ENCODE results near the gene TIMM9. TPM values are rescaled to one million over a fixed set of nuclear protein-coding genes. Genes with fewer than 3 reads are reported as not detected.
"Not testable (repeated sequence)": the region's sequence is repeated elsewhere in the genome, so short reads cannot be mapped to it uniquely, and the experiment has no call there.

Gene TIMM9
- total RNA-seq, 2 donors from 2014 or later, result 31.9 to 39.8 TPM

DNA sequence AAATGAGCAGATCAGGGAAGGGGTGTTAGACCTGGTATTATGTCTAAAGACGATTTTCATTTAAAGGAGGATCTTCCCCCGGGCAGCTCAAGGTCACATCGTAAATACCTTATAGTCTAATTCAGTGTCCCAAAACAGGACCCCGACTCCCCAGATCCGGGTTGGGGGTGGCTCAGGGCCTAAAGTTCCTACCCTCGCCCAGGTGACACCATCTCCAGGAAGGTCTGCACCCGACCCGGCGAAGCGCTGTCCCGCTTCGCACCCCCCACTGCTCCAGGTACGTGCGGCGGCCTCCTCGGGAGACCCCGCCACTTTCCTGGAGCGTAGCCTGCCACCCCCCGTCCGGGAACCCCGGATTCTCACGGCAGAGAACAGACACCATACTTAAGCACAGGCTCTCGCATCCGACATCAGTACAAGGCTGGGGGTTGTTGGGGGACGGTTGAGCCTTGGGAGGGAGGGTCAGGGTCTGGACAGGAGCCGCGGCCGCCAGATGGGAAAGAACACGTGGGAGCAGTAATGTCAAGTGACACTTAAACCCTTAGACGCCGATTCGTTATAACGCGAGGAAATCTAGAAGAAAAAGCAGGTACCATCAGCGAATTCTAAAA is 556 bp downstream of the TIMM9 start:
- no peaks in the 10 kb centered on the region for H3K27me3 Mint-ChIP-seq
- peak overlapping the region; percentile 86 for H3K4me3 Mint-ChIP-seq
- peaks cover 26% of the 10 kb centered on the region for H3K4me1 Mint-ChIP-seq
- H3K36me3 Mint-ChIP-seq (ENCODE audit: low read depth), result peaks cover 67% of the 10 kb centered on the region
- H3K9me3 Mint-ChIP-seq, result no peaks in the 10 kb centered on the region
- ATAC-seq (replicated peaks), result peak; percentile 18
- H3K27ac Mint-ChIP-seq, result peak overlapping the region; percentile 93

DNA sequence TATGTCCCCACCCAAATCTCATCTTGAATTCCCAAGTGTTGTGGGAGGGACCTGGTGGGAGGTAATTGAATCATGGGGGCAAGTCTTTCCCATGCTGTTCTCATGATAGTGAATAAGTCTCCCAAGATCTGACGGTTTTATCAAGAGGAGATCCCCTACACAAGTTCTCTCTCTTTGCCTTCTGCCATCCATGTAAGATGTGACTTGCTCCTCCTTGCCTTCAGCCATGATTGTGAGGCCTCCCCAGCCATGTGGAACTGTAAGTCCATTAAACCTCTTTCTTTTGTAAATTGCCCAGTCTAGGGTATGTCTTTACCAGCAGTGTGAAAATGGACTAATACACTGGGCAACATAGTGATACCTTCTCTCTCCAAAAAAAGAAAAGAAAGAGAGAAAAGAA is 10.4 kb downstream of the TIMM9 start:
- peaks cover 93% of the 10 kb centered on the region for H3K36me3 Mint-ChIP-seq (ENCODE audit: low read depth)
- H3K9me3 Mint-ChIP-seq; H3K27me3 Mint-ChIP-seq; H3K4me3 Mint-ChIP-seq; ATAC-seq (replicated peaks): not testable (repeated sequence)
- peak overlapping the region; percentile 55 for H3K27ac Mint-ChIP-seq
- H3K4me1 Mint-ChIP-seq, result peaks cover 14% of the 10 kb centered on the region

DNA sequence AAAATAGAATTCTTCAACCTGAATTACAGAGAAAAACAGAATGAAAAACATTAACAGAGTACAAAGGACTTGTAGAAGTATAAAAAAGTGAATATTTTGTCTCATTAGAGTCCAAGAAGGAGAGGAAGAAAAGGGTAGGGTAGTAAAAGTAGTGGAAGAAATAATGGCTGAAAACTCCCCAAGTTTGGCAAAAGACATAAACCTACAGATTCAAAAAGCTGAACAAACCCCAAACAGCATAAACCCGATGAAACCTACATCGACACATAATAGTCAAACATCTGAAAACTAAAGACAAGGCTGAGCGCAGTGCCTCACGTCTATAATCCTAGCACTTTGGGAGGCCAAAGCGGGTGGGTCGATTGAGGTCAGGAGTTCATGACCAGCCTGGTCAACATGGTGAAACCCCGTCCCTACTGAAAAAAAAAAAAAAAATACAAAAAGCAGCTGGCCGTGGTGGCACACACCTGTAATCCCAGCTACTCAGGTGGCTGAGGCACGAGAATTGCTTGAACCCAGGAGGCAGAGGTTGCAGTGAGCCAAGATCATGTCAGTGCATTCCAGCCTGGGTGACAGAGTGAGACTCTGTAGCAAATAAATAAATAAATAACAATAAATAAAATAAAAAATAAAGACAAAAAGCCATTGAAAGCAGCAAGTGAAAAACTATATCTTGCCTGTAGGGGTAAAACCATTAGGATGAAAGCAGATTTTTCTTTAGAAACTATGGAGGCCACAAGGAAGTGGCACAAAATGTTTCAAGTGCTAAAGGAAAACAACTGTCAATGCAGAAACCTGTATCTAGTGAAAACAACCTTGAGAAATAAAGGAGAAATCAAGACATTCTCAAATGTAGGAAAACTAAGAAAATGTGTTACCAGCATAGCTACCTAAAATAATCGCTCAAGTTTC is 11.4 kb downstream of the TIMM9 start:
- Mint-ChIP-seq H3K27me3 (no peaks in the 10 kb centered on the region), H3K4me1 (peaks cover 14% of the 10 kb centered on the region), H3K9me3 (no peaks in the 10 kb centered on the region), H3K27ac (peak overlapping the region; percentile 40), H3K36me3 (ENCODE audit: low read depth) (peaks cover 93% of the 10 kb centered on the region), H3K4me3 (no peak overlapping the region)
- ATAC-seq (replicated peaks), result no peak

DNA sequence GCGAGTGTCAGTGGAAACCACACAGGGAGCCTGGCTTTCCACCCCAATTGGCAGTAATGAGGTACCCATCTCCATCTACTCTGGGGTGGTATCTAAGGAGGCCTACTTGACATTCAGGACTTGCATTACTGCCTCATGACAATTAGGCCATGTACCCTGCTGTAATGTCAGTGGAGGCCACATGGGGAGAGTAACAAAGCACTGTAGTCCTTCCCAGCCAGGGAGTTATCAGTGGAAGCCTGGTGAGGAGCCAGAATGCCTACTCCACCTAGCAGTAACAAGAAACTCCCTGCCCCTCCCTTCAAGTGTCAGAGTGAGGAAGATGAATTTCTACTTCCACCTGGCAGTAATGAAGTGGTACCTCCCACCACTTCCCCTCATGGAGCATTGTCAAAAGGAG is 12.5 kb downstream of the TIMM9 start:
- Mint-ChIP-seq H3K36me3 (ENCODE audit: low read depth) (peaks cover 93% of the 10 kb centered on the region), H3K27ac (no peak overlapping the region), H3K27me3 (no peaks in the 10 kb centered on the region), H3K4me3 (no peak overlapping the region), H3K4me1 (peaks cover 14% of the 10 kb centered on the region), H3K9me3 (no peaks in the 10 kb centered on the region)
- ATAC-seq (replicated peaks), result no peak

DNA sequence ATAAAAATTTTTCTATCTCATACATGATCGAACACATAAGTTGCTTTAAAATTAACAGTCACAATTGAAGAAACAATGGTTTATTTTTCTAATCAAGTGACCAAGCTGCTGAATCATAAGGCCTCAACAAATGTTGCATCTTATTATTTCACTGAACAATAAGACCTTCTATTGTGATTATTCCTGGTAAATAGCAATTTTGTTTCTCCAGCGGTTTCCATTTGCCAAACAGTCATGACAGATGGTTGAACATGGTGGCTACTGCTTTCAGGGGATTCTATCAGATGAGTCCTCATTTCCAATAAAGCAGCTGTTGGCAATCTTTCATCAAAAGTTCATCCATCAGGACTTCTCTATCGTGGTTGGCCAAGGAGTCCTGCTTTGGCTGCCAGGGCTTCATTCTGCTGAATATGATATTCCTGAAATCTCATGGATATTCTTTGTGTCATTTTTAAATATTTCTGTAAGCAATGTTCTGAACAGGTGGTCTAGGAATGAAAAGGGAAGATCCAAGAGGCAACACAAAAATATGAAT is 18.6 kb downstream of the TIMM9 start:
- Mint-ChIP-seq H3K4me3 (no peak overlapping the region), H3K27me3 (no peaks in the 10 kb centered on the region), H3K36me3 (ENCODE audit: low read depth) (peaks cover 76% of the 10 kb centered on the region), H3K27ac (no peak overlapping the region), H3K9me3 (no peaks in the 10 kb centered on the region), H3K4me1 (no peaks in the 10 kb centered on the region)
- ATAC-seq (replicated peaks), result no peak

DNA sequence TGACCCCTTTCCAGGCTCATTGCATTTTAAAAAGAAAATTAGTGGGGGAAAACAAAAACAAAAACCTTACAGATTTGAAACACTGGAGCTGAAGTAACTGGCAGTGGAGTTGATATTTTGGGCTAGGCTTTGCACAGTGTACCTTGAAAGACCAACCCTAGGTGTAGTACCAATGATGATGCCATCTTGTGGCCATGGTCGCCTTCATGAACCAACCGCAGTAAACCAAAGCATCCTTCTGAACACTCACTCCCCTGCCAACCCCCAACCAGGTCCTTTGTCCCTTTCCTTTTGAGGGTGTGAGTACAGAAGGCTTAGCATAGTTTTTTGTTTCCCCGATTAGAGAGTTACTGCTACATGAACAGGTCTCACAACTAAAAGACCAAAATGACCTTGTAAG is 25.7 kb downstream of the TIMM9 start:
- Mint-ChIP-seq H3K27ac (no peak overlapping the region), H3K9me3 (no peaks in the 10 kb centered on the region), H3K27me3 (no peaks in the 10 kb centered on the region), H3K4me1 (peaks cover 5% of the 10 kb centered on the region), H3K36me3 (ENCODE audit: low read depth) (peaks cover 14% of the 10 kb centered on the region), H3K4me3 (no peak overlapping the region)
- ATAC-seq (replicated peaks), result peak; percentile 35

DNA sequence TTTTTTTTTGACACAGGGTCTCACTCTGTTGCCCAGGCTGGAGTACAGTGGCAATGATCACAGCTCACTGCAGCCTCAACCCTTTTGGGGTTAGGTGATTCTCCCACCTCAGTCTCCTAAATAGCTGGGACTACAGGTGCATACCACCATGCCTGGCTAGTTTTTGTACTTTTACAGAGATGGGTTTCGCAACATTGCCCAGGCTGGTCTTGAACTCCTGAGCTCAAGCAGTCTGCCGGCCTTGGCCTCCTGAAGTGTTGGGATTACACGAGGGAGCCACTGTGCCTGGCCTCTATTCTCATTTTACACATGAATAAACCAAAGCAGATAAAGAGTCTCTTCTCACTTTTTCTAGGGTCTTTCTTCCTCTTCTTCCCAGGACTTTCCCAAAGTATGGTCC is 28.4 kb downstream of the TIMM9 start:
- Mint-ChIP-seq H3K4me3 (no peak overlapping the region), H3K36me3 (ENCODE audit: low read depth) (peaks cover 4% of the 10 kb centered on the region), H3K27ac (no peak overlapping the region), H3K9me3 (no peaks in the 10 kb centered on the region), H3K27me3 (no peaks in the 10 kb centered on the region), H3K4me1 (peaks cover 5% of the 10 kb centered on the region)
- ATAC-seq (replicated peaks), result no peak

DNA sequence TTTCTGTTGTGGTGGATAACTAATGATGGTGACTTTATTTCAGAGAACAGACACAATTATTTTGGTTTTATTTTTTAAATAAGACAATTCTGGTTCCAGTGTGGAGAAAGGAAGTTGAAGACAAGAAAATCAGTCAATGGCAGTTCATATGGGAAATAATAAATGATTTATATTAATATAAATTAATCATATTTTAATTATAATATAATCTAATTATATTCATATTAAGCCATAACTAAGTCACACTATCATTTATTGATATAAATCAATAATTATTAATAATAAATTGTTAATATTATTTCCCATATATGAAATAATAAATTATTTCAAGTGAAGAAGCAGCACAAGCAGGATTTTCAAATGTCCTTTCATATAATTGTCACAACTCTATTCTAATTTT is 28.8 kb downstream of the TIMM9 start:
- Mint-ChIP-seq H3K4me1 (peaks cover 5% of the 10 kb centered on the region), H3K36me3 (ENCODE audit: low read depth) (peaks cover 4% of the 10 kb centered on the region), H3K9me3 (no peaks in the 10 kb centered on the region), H3K27me3 (no peaks in the 10 kb centered on the region), H3K27ac (no peak overlapping the region), H3K4me3 (no peak overlapping the region)
- no peak for ATAC-seq (replicated peaks)

DNA sequence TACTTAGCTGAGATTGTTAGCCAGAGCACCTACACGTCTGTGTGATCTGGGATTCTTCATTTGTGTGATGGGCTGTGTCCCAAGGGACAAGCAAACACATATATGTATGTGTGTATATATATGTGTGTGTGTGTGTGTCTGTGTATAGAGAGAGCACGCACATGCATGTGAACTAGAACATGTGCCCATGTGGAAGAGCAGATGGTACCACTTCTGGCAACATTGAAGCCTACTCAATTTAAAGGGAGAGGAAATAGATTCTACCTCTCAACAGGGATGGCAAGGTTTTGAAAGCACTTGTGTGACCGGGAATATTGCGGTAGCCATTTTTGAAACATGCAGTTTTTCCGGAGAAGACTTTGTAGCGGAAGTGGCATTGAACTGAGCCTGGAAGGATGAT is 30.2 kb downstream of the TIMM9 start:
- Mint-ChIP-seq H3K4me1 (peaks cover 5% of the 10 kb centered on the region), H3K9me3 (no peaks in the 10 kb centered on the region), H3K27me3 (no peaks in the 10 kb centered on the region), H3K27ac (no peak overlapping the region), H3K4me3 (peak overlapping the region; percentile 75), H3K36me3 (ENCODE audit: low read depth) (peaks cover 4% of the 10 kb centered on the region)
- ATAC-seq (replicated peaks), result no peak

DNA sequence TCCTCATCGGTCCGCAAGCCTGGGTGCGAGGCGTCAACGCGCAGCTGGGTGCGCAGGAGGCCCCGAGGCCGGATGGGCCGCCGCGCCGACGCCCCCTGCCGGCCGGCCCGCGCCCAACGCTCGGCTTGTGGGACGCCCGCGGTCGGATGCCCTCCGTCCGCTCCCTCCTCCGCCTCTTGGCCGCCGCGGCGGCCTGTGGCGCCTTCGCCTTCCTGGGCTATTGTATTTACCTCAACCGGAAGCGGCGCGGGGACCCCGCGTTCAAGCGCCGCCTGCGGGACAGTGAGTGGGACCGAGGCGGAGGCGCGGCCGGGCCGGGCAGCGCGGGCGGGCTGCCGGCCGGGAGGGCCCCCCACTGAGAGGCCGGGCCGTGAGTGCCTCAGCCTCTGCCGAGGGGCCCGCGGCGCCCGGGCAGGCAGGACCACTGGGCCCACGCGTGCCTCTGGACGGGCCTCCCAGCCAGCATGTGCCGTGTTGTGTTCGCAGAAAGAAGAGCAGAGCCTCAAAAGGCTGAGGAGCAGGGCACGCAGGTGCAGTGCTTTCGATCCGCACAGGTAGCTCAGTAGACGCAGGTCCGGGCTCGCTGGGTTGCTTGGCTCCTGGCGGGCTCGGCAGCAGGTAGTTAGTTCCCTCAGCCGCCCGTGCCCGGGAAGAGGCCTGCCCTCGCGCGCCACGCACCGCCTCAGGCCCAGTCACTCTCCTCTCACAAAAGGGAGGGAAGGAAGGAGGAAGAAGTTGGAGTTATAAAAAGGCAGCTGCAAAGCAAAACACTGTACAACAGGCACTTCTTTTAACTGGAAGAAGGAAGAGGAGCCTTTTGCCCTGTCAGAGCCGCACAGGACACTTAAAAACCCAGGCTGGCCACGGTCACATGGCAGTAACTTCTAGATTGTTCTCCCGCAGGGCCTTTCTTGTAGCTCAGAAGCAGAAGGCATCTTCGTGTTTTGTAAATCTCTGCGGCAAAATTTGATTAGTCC is 31.2 kb downstream of the TIMM9 start, which contains the start of gene TOMM20L:
Gene TOMM20L, plus strand, starts transcription at position 119 of the 977 bp plus-strand sequence. Its CDS starts 28 bp downstream, at position 147.
- Mint-ChIP-seq H3K27ac (peak within 1 kb of the TSS; percentile 28), H3K36me3 (ENCODE audit: low read depth) (no peaks in the 10 kb centered on the region), H3K4me3 (peak within 1 kb of the TSS; percentile 77), H3K9me3 (no peaks in the 10 kb centered on the region), H3K27me3 (no peaks in the 10 kb centered on the region), H3K4me1 (peaks cover 5% of the 10 kb centered on the region)
- ATAC-seq (replicated peaks), result peak; percentile 95

DNA sequence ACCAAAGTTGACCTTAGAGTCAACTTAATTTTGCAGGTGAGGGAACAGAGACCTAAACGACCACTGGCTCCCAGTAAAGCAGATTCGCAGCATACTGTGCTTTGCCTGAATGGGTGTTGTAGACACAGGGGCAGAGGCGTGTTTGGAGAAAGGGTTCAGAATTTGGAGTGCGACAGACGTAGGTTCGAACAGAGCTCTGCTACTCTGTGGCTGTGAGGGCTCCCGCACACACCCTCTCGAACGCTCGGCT is 31.8 kb downstream of the TIMM9 start:
- no peaks in the 10 kb centered on the region for H3K36me3 Mint-ChIP-seq (ENCODE audit: low read depth)
- no peak for ATAC-seq (replicated peaks)
- H3K9me3 Mint-ChIP-seq, result no peaks in the 10 kb centered on the region
- H3K4me3 Mint-ChIP-seq, result peak overlapping the region; percentile 77
- peak overlapping the region; percentile 28 for H3K27ac Mint-ChIP-seq
- no peaks in the 10 kb centered on the region for H3K27me3 Mint-ChIP-seq
- H3K4me1 Mint-ChIP-seq, result peaks cover 5% of the 10 kb centered on the region

DNA sequence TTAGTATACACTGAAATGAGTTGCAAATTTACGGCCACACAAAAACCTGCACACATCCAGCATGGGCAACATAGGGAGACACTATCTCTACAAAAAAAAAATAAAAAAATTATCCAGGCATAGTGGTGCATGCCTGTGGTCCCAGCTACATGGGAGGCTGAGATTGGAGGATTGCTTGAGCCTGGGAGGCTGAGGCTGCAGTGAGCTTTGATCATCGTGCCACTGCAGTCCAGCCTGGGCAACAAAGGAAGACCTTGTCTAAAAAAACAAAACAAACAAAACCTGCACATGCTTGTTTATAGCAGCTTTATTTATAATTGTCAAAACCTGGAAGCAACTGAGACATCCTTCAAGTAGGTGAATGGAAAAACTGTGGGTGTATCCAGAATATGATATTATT is 36.5 kb downstream of the TIMM9 start:
- H3K27me3 Mint-ChIP-seq, result no peaks in the 10 kb centered on the region
- no peak overlapping the region for H3K4me3 Mint-ChIP-seq
- no peaks in the 10 kb centered on the region for H3K9me3 Mint-ChIP-seq
- no peaks in the 10 kb centered on the region for H3K4me1 Mint-ChIP-seq
- no peaks in the 10 kb centered on the region for H3K36me3 Mint-ChIP-seq (ENCODE audit: low read depth)
- no peak for ATAC-seq (replicated peaks)
- H3K27ac Mint-ChIP-seq, result peak overlapping the region; percentile 25

DNA sequence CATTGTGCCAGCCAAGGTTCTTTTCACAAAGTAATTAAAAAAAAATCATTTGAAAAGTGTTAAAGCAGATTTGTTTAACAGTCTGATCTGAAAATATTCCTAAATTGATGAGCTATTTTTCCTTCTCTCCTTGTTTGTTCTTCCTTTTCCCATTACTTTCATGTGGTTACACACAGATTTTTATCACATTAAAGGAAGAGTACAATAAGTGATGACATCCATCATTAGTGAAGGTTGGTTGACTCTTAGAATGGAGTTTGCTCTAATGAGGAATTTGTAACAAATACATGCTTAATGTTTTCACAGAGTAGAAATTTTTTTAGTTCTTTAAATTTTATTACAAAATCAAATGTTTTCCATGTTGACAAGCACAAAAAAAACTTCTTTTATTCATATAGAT is 50.5 kb downstream of the TIMM9 start:
- Mint-ChIP-seq H3K4me3 (no peak overlapping the region), H3K27ac (no peak overlapping the region), H3K4me1 (no peaks in the 10 kb centered on the region), H3K27me3 (no peaks in the 10 kb centered on the region), H3K36me3 (ENCODE audit: low read depth) (peaks cover 82% of the 10 kb centered on the region), H3K9me3 (no peaks in the 10 kb centered on the region)
- ATAC-seq (replicated peaks), result no peak

DNA sequence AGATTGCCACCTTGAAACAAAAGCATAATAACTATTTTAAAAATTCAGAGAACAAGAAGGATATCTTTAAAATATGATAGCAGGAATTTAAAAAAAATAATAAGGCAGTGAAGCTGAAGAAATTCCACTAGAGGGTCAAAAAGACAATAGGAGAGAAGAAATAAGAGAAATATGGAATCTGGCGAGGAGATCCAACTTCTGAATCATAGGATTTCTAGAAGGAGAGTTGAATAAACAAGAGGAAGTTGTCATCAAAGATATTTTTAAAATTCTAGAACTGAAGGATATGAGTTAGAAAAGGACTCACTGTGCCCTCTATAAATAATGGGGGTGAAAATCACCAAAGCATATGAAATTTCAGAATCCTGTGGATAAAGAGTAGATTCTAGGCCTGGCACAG is 58.4 kb downstream of the TIMM9 start:
- Mint-ChIP-seq H3K9me3 (no peaks in the 10 kb centered on the region), H3K36me3 (ENCODE audit: low read depth) (peaks cover 81% of the 10 kb centered on the region), H3K4me1 (peaks cover 5% of the 10 kb centered on the region), H3K27me3 (no peaks in the 10 kb centered on the region), H3K27ac (no peak overlapping the region), H3K4me3 (no peak overlapping the region)
- no peak for ATAC-seq (replicated peaks)

Data from activated T-helper 17 cell treated with anti-CD3 and anti-CD28 coated beads, Interleukin-2, amount 50 U/mL, for 72 hours (primary cell).